GM18907 (cell line): ENCODE measurements around the gene ARHGEF39.

ENCODE experiments used
- ATAC-seq: cut with Tn5 transposase; IDR thresholded peaks from one replicate; pipeline ENCODE4 v1.9.1; 2021; ENCODE audit warnings: mild to moderate bottlenecking, moderate library complexity; ENCODE audit not compliant: unreplicated experiment

ARHGEF39 gene, protein sequence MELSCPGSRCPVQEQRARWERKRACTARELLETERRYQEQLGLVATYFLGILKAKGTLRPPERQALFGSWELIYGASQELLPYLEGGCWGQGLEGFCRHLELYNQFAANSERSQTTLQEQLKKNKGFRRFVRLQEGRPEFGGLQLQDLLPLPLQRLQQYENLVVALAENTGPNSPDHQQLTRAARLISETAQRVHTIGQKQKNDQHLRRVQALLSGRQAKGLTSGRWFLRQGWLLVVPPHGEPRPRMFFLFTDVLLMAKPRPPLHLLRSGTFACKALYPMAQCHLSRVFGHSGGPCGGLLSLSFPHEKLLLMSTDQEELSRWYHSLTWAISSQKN

DNA sequence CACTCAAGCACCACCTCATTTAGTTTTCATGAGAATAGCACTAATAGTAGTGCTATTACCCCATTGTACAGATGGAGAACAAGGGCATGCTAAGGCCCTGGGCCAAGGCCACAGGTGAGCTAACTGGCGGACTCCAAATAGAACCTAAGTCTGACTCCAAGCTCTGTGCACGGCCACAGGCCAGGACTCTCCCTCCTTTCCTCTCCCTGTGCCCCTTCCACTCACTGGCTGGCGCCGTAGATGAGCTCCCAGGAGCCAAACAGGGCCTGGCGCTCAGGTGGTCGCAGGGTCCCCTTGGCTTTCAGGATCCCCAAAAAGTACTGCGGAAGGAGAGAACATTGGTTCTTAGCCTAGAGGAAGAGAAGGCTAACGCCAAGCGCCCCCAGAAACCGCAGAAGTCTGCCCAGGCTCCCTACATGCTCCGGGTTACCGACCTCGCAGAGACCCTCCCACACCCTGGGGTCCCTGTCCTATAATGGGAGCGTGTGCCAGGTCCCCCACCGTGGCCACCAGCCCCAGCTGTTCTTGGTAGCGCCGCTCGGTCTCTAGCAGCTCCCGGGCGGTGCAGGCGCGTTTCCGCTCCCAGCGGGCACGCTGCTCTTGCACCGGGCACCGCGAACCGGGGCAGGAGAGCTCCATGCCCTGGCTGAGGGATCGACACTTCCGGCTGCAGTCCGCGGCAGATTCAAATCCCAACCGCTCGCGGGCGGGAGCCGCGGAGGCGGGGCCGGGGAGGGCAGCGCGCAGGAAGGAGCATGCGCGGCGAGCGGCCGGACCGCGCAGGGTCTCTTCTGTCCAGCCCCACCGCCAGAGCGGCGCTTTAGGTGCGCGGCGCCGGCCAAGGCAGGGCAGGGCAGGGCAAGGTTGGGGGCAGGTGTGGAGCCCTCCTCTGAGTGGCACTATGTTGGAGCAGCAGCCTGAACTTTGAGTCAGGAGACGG lies at the start of gene ARHGEF39:
TSS of gene ARHGEF39 (minus strand) at position 665 of the 940 bp plus-strand sequence. CDS start at position 639, 26 bp downstream.
- no peak for ATAC-seq

DNA sequence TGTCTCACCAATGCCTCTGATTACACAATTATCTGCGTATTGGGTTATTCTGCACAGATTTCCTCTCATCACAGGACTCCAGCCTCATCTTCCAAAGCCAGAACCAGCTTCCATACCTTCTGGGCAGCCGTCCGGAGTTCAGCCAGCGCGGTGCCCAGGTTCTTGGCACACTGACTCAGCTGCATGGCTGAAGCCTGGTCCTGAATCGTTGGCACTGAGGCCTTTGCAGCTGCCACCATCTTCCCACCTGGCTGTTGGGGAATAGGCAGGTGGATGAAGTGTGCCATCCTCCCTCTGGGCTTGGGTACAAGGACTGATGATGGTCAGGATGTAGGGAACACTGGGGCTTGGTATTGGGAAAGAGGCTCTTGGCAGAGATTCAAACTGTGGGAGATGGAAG lies 49.1 kb upstream of the ARHGEF39 start:
- no peak for ATAC-seq

DNA sequence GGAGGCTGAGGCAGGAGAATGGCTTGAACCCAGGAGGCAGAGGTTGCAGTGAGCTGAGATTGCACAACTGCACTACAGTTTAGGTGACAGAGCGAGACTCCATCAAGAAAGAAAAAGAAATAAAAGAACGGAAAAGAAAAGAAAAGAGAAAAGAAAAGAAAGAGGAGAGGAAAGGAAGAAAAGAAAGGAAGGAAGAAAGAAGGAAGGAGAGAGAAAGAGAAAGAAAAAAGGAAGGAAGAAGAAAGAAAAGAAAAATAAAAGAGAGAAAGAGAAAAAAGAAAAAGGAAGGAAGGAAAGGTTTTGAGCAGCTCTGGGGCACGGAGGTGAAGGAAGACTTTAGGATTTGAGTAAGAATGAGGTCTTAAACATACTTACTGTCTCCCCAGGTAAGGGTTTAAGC lies 48.6 kb upstream of the ARHGEF39 start:
- ATAC-seq, result no peak

DNA sequence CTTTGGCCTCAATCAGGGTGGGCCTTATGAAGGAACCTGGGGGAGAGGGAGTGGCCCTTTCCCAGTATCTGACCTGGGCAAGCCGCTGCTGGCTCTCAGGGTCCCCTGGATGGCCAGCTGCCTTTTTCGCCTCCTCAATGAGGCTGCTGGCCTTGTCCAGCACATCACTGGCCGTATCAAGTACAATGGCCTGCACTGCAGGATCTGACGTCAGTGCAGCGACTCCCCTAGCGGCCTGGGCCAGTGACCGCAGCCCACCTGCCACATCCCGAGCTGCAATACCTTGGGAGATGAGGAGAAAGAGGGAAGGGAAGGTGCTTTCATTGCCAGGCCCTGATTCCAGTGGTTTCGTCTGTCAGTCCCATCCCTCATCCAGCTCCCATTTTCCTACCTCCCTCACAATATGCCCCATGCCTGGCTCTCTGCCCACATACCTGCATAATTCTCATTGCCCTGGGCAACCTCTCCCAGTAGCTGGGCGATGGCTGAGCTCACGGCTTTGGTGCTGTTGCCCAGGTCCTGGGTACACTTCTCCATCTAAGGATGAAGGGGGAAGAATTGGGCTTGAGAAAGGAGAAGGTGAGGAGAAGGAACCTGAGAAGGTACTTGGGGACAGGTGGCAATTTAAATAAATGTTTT lies 47.9 kb upstream of the ARHGEF39 start:
- ATAC-seq, result no peak

DNA sequence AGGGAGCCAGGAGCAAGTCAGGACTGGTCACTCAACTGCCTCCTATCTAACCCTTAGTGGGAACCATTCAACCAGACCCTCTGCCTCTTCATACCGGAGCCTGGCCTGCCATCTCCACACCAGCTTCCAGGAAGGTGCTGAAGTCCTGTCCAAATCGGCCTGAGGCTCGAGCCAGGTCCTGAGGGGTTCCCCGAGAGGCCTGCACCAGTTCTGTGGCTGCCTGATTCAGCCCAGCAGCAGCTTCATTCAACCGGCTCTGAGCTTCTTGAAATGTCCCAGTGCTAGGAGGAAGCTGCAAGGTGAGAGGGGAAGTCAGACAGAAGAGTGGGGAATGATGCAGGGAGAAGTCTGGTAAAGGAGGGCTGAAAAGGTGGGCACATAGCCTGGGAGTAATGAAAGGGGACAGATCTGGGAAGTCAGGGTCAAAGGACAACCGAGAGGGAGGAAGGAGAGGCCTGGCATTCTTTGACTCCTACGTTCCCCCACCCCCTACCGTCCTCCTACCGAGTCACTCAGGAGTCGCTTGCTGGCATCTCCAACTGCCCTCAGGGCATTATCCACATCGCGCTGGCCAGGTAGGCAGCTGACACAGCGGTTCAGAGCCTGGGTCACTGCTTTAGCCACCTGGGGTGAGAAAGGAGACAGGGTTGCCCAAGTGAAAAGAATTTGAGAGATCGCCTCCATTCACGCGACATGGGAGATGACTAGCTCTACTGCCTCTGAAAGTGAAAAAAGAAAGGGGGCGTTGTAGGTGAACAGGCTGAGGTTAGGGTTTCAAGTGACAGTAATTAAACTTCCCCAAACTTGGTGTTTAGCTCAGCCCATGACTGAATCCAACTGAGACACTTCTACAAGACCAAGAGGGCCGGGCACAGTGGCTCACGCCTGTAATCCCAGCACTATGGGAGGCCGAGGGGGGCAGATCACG lies 46.8 kb upstream of the ARHGEF39 start:
- ATAC-seq, result no peak

DNA sequence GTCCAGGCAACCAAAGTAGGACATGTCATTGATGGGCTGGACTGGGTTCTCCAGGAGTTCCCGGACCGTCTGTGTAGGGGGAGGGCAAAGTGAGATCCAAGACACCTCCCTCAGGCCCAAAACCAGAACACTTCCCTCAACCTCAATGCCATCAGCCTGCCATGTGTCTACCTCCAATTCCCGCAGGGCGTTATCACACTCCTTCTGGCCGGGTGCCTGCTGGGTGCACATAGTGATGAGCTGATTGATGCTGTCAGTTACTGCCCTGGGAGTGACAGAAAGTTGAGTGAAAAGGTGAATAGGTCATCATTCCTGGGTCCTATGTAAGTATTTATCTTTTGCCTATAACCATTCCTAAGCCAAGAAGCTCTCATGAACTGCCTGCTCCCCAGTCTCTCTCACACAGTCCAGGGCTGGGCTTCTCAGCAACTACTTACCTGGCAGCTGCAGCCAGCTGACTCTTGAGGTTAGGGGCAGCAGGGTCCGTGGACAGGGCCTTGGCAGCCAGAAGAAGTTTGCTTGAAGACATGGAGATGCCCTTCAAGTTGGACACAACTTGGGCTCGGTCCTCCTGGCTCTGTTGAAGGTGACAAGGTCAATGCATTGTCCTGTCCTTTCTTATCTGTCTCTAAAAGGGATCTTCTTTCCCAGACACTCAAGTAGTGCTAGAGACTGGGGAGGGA lies 46.0 kb upstream of the ARHGEF39 start:
- ATAC-seq, result no peak

DNA sequence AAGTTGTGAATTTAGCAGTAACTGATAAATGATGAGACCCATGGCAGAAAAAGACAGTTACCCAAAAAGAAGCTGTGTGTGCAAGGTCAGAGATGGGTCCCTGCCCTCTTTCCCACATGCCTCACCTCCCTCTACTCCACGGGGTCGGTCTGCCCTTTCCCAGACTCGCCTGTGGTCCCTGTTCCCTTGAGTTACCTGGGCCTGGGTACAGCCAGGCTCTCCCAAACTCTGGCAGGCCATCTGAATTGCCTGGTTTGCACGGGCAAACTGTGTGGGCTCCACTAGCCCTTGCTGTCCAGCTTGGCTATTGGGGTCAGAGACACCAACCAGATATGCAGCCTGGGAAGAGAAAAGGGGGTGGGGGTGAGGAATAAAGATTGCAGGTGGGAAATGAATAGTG lies 43.2 kb upstream of the ARHGEF39 start:
- no peak for ATAC-seq

DNA sequence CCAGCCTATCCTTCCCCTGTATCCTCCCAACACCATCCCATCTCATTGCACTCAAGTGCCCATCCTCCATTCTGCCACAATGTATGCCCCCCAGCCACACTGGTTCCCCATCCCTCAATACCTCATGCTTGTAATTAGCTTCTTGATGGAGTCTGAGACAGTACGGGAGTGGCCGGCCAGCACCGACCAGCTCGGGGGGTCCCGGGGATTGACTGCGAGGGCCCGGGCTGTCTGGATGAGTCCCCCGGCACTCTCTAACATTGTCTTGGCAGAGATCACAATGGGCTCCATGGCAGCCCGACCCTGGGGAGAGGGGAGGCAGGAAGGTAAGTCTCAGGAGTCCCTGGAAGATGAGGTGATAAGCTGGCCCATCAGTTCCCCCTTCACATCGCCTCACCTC lies 42.0 kb upstream of the ARHGEF39 start:
- ATAC-seq, result no peak

DNA sequence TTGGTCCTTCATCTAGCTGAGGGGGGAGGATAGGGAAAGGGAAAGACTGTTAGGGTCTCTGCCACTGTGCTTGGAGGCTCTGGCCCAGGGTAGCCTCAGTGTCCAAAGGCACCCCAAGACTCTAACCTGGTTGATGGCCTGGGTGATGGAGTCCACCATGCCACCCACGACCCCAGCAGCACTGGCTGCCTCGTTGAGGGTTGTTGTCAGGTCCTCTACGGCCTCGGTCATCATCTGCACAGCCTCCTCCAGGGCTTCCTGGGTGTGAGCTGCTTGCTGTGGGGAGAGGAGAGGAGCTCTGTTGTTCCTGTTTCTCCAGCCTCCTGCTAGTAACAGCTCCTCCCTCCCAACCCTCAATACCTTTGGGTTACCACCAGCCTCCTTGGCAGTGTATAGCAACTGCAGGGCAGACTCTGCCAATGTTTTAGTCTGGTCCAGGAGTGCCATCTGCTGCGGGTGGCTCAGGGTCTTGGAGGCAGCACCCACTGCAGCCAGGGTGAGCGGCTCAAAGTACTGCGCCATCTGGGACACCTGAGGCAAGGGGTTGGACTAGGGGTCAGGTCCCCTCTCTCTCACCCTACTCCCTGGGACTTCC lies 40.9 kb upstream of the ARHGEF39 start:
- no peak for ATAC-seq

DNA sequence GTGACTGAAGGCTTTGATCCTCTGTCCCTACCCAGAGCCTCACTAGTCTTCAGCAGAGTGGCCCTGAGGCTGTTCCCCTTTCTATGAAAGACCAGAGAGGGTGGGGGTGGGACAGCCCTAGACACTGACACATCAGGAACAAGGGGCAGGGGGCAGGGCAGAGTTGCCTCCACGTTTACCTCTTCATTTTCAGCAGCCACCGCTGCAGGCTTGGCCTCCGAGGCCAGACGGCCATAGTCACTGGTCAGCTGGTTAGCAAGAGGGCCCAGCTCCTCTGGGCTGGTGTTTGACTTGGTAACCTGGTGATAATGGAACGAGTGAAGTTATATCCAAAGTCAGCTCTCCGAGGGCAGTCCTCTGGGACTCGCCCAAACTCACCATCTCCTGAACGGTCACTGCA lies 40.4 kb upstream of the ARHGEF39 start:
- ATAC-seq, result no peak

DNA sequence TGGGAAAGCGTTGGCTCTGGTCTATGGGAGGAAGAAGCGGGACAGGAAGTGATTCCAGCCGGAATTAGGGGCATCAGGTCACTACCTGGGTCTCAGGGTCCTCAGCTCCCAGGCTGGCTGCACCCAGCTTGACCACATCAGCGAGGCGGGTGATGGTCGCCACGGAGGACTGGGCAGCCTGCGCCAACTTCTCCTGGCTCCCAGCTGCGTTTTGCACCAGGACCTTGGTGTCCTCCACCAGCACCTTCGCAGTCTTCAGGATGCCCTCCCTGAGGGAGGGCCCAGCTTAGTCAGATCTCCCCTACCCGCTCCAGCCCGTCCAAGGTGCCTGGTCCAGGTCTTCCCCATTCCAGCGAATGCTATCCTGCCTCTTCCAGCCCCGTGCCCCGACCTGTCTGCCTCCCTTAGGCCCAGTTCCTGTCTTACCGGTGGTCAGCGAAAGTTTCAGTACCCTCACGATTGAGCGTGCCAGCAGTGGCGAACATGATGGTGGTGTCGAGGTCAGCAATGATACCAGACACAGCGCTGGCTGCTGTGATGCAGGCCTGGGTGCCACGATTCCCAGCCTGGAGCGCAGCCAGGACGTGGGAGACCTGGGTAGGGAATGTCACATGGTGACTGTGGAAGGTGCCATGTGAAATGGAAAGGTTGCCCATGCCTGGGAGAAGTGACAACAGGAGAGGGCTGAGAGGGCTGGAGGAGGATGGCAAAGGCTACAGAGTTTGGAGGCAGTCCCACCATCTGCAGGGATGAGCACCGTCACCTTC lies 39.1 kb upstream of the ARHGEF39 start:
- no peak for ATAC-seq

DNA sequence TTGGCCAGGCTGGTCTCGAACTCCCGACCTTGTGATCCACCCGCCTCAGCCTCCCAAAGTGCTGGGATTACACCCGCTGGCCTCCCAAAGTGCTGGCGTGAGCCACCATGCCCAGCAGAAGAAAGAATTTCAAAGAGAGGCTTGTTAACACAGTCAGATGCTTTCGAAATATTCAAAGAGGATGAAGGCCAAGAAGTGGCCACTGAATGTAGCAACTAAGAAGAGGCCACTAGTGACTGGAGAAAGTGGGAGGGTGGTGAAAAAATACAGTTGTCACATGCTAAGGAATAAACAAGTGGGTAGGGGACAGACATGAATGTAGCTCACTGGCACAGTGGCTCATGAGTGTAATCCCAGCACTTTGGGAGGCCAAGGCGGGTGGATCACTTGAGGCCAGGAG lies 37.7 kb upstream of the ARHGEF39 start:
- ATAC-seq, result no peak

DNA sequence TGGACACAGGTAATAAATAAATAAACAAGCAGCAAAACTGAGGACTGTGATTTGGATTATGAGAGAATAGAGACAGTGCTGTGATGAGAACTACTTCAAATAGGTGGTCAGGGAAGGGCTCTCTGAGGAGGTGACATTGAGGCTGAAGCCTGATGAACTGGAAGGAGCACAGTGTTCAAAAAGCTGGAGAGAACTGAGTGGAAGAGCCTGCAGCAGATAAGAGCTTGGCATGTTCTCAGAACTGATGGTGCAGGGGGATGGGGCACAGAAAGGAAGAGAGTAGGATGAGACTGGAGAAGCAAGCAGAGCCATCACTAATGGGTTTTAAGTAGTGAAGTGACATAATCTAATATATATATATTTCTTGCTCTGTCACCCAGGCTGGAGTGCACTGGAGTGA lies 35.9 kb upstream of the ARHGEF39 start:
- ATAC-seq, result no peak

DNA sequence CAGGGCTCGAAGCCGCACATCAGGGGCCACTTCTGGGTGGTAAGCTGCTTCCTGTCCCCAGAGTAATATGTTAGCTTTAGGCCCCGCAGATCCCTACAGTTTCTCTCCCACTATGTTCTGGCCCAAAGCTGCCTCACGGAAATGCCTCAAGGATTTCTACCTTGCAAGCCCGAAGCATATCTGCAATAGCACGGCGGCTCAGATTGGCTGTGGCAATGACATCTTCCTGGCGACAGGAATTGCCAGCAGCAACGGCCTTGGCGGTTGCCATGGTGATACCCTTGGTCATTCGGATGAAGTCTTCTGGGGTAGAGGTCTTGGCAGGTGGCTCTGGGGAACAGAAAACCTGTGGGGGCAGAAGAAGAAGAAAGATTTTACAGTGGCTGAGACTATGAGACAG lies 35.0 kb upstream of the ARHGEF39 start:
- ATAC-seq, result no peak

DNA sequence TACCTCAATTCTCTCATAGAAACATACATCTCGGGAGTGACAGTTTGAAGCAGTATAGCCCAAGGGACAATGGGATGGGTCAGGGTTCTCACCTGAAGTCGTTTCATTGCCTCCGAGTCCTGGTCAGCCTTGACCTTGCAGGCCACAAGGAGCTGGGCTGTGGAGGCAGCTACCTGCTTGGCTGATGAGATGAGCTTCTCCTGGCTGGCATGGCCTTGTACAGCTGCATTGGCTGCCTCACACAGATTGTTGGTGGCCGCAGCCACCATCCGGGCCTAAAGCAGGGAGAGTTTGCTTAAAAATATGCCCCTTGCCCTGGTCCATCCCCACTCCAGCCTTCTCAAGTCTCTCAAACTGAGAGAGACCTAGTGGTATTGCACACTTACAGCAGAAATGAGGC lies 33.2 kb upstream of the ARHGEF39 start:
- no peak for ATAC-seq

DNA sequence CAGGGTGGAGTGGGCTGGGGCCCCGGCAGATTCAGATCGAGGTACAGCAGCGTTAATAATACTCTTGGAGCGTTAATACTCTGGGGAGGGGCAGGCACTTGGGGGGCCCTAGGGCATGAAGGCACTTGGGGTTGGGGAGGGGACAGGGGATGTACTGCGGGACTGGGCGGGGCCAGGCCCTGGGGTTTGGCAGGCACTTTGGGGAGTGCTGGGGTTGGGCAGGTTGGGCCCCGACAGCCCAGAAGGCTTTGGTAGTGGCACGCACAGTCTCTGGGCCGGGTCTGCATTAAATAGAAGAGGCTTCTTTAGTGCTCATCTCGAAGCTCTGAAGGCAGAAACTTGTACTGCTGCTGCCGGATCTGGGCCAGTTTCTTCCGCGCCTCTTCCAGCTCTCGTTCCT lies 32.5 kb upstream of the ARHGEF39 start:
- no peak for ATAC-seq

DNA sequence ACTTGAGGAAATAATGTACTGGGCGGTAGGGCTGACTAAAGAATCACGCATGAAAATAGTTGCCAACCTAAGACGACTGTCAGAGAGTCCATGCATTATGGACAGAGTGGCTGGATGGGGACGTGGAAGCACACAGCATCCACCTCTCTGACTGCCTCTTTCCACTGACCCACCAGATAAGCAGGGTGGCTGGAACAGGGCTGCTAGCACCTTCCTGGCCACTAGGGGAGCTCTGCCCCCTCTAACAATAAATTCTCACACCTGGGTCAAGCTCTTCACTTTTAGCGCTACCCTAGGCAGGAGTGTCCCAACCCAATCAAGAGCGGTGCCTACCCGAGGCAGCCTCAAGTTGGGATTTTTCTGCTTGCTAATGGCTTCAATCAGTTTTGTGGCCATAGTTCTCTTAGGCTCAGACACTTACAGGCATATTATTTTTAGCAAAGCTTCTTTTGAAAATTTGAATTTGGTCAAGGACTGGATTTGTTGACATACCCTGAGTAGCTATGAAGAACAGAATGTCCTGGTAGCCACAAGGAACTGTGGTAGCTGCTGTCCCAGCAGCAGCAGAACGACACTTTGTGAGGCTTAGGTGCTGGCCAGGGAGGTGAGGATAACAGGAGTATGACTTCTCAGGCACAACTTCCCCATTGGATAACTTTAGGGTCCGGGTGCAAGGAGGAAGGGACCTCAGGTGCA lies 31.7 kb upstream of the ARHGEF39 start:
- ATAC-seq, result peak; percentile 74

DNA sequence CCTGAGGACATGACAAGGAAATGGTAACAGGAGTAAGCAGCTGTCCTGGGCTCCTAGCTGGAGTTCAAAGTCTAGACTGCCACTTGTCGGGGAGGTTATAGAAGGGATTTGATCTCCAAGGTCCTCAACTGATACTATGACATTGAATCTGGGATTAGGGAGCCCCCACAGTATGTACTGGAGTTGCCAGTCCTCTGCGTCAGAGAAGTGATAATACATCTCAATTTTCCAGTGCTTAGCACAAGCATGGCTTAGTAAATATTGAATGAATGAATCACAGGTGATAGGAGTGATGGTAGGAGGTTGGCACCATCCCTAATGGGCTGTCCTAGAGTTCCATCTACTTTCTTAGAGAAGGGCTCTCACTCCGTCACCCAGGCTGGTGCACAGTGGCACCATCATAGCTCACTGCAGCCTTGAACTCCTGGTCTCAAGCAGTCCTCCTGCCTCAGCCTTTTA lies 31.0 kb upstream of the ARHGEF39 start:
- ATAC-seq, result no peak
